Posterior vena cava (tissue), 2 donors: ENCODE measurements around the gene MEP1B. TPM values are rescaled to one million over a fixed set of nuclear protein-coding genes. Genes with fewer than 3 reads are reported as not detected.

Experiments used
- DNase-seq: peaks from one replicate; pipeline ENCODE4 v3.0.0-alpha.2; 2020; ENCODE audit warnings: low spot score
- intact Hi-C, 2 donors: fragments of 100-400 bp; cut with DNase I; formaldehyde crosslinking; loops; one replicate each; pipeline versions ENCODE4 v1.14.1 to v1.14.2; 2022 to 2023
- total RNA-seq, 2 donors: library from RNA; stranded (reverse); fragmentation: NEBNext Ultra II Directional; extraction: Animal tissue kit (Norgen Biotek cat#: 25700); gene quantifications; one replicate each; pipeline ENCODE4 v1.2.1, GENCODE V29; 2021
- donor health status: DM: yes; HTN: yes; CAD: no.
- donor health status: DM: yes; HTN: yes; CAD: no.

Gene MEP1B
- total RNA-seq, 2 donors from 2014 or later, result not detected

DNA sequence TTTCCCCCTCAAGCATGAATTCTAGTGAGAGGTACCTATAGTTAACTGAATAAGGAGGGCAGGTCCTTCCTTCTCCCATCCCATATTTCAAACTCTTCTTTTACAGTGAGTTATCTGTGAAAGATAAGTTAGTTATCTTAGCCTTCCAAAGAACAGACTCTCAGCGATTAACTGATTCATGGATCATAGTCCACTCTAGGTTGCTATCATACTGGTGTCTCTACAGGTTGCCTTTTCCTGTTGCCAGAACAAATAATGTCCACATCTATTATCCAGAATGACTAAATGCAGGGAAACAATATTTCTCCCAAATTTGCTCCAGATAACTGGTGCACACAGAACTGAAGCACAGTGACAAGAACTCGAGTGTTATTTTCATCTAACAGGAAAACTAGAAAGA lies 68.3 kb downstream of the MEP1B start:
- no peak for DNase-seq
- intact Hi-C loops, result no loop called here

DNA sequence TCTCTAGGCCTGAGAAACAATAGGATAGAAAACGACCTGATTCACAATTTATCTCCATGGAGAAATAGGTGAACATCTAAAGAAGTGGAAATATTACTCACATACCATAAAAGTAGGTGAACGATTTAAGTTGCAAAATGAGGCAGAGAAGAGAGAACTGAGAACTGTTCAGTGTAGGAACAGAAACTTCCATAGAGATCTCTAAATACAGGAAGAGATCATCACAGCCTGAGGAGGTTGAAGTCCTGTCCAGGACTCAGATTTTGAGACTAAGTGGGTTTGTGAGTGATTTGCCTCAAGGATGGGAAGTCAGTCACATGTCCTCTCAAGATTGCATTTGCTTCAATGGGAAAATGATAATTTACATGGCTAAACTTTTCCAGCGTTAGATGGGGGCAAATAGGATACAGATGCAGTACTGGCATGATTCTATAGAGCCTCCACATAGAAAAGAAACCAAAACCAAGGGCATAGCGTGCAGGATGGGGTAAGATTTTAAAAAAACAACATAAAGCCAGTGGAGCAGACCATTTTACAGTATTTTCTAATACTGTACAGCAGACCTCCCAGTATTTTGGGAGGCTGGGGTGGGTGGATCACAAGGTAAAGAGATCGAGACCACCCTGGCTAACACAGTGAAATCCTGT lies 68.8 kb downstream of the MEP1B start:
- intact Hi-C loops, result no loop called here
- DNase-seq, result no peak

DNA sequence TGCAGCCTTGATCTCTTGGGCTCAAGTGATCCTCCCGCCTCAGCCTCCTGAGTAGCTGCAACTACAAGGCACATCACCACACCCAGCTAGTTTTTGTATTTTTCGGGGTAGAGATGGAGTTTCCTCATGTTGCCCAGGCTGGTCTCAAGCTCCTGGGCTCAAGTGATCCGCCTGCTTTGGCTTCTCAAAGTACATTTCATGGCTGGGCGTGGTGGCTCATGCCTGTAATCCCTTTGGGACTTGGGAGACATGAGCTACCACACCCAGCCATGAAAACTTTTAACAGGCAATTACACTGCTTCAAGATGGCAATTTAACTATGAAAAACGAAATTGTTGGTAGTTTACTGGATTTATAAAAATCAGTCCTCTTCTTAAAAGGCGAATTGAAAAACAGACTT lies 69.7 kb downstream of the MEP1B start:
- DNase-seq, result no peak
- intact Hi-C loops, result no loop called here

DNA sequence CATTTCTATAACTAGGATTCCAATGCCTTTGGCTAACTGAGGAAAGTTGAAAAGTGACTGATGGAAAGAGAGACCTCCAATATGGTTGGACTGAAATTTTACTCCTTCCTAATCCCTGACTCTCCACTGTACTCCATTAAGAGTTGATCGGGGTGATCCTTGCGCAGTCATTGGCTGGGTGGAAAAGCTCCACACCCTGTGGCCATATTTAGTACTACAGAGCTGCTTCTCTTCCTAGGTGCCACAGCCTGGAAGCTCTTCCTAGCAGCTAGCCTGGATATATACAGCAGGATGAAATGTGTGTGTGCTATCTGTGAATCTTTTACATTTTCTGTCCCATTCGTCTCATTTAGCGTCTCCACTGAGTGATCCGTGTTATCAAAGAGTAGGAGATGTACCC lies 71.2 kb downstream of the MEP1B start:
- intact Hi-C loops, result no loop called here
- no peak for DNase-seq

DNA sequence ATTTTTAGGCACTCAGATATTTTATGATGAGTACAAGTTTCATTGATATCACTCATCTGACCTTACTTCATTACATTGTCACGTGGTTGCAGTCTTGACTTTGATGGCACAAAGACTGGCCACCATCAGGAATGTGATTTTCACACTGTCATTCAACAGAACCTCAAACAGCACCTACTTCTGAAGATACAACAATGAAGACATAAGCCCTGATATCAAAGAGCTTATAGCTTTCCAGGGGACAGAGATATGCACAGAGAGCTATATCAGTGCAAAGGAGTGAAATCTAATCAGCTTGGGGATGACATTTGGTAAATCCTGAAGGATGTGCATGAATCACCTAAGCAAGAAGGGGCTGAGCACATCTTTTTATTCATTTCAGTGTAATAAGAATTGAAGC lies 72.3 kb downstream of the MEP1B start:
- intact Hi-C loops, result no loop called here
- no peak for DNase-seq

DNA sequence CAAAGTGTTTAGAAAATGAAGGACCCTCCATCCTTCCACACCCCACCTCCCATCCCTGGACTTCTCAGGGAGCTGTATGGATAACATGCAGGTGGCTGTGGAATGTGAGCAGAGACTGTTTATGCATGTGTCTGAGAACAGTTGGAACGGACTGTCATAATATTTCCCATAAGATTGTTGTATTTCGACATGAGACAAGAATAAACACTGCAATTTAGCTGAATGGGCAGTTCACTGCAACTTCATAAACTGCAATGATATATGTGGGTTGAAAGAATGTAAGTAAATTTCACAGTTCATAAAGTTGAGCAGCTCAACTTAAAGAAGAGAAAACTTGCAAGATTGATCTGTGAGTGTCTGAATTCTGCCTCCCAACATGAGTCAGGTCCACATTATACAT lies 74.6 kb downstream of the MEP1B start:
- intact Hi-C loops, result no loop called here
- no peak for DNase-seq

DNA sequence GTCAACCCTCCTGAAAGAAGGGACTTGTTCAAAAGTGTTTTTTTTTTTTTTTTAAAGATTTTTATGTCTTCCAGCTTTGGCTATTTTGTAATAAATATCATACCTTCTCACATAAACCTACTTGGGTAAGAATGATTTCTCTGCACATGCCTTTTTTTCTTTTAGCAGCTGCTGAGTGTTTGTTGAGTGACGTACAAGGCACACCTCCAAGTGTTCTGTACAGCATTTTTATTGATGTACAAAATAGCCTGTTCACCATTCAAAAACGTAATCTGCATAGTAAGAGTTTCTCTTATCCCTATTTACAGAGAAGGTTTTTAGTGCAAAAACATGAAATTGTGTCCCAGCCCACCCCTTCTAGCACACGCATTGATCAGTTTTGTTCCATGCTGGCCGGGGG lies 77.6 kb downstream of the MEP1B start:
- intact Hi-C loops, result no loop called here
- no peak for DNase-seq

Other genes starting within 250 kb of the MEP1B start
- gene TRAPPC8, start 246.9 kb upstream of the MEP1B start, total RNA-seq, result 10 to 100 TPM; 34.1 to 46.3 TPM
- gene RNF125, start 171.2 kb upstream of the MEP1B start, total RNA-seq, result 1 to 10 TPM; 3.7 to 9.0 TPM
- gene RNF138, start 98.2 kb upstream of the MEP1B start, total RNA-seq, result 10 to 100 TPM; 14.9 to 23.7 TPM